Dendritic cell treated with granulocyte-macrophage colony-stimulating factor and Interleukin-4, amounts not matched to agents 40 ng/mL and 50 ng/mL, for 4 days (primary cell): ENCODE data around the gene PSORS1C2.
"Not testable (repeated sequence)": the region's sequence is repeated elsewhere in the genome, so short reads cannot be mapped to it uniquely, and the experiment has no call there.

Experiments
- H3K27ac Mint-ChIP-seq: one replicate; pipeline ENCODE4 v1.8.0; 2022; ENCODE audit warnings: mild to moderate bottlenecking, mixed read lengths
- H3K27me3 Mint-ChIP-seq: one replicate; pipeline ENCODE4 v1.8.0; 2022; ENCODE audit warnings: mild to moderate bottlenecking, mixed read lengths
- H3K36me3 Mint-ChIP-seq: one replicate; pipeline ENCODE4 v1.8.0; 2022; ENCODE audit warnings: low read depth, mixed read lengths
- H3K4me1 Mint-ChIP-seq: one replicate; pipeline ENCODE4 v1.8.0; 2022; ENCODE audit warnings: low read depth, mixed read lengths
- H3K4me3 Mint-ChIP-seq: one replicate; pipeline ENCODE4 v1.8.0; 2022; ENCODE audit warnings: mild to moderate bottlenecking, moderate library complexity, mixed read lengths
- H3K9me3 Mint-ChIP-seq: one replicate; pipeline ENCODE4 v1.8.0; 2022; ENCODE audit warnings: mixed read lengths
- intact Hi-C: fragments of 100-400 bp; cut with micrococcal nuclease; formaldehyde crosslinking; loops from one replicate; pipeline ENCODE4 v1.15.0; 2022

PSORS1C2 gene

DNA sequence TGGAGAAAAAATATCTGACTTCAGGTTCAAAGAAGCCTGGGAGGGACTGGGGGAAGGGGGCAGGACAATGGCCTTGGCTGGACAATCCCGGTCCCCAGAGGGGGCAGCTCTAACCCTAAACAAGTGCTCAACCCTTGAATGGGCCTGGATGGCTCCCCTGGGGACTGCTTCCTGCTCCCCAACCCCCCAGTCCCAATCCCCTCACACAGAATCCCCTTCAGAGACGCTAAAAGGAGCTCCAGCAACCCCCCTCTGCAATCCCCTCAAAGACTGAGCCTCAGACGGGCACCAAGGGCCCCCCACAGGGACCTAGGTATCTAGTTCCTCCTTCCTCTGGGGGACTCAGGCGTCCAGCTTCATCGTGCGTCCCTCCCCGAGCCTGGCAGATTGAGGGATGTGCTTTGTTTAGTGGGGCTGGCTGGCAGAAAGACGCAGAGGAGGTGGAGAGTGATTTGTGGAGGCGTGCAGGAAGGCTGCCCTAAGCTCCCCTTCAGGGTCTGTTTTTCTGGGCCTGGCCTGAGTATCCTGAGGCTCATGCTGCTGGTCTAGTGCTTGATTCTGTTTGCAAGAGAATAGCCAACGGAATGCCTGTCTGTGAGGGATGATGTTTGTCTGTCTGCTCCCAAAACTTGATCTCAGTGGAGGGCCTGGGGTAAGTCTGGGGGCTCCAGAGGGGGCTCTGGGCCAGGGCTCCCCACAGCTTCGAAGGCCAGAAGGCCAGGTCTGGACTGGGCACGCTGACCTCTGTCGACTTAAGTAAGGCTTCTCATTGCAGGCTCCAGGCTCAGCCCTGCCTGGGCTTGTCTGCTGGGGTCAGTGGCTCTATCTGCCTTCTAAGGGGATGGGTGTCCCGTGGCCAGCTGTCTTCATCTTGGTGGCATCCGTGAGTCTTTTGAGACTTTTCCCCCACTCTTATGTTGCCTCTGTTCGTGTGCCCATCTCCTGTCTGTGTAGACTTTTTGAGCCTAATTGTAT, 33.4 kb upstream of the PSORS1C2 start:
- Mint-ChIP-seq H3K27me3 (no peaks in the 10 kb centered on the region), H3K36me3 (peaks cover 15% of the 10 kb centered on the region), H3K4me1 (no peaks in the 10 kb centered on the region), H3K9me3 (no peaks in the 10 kb centered on the region), H3K27ac (no peak overlapping the region), H3K4me3 (no peak overlapping the region)
- intact Hi-C loops, result no loop called here

DNA sequence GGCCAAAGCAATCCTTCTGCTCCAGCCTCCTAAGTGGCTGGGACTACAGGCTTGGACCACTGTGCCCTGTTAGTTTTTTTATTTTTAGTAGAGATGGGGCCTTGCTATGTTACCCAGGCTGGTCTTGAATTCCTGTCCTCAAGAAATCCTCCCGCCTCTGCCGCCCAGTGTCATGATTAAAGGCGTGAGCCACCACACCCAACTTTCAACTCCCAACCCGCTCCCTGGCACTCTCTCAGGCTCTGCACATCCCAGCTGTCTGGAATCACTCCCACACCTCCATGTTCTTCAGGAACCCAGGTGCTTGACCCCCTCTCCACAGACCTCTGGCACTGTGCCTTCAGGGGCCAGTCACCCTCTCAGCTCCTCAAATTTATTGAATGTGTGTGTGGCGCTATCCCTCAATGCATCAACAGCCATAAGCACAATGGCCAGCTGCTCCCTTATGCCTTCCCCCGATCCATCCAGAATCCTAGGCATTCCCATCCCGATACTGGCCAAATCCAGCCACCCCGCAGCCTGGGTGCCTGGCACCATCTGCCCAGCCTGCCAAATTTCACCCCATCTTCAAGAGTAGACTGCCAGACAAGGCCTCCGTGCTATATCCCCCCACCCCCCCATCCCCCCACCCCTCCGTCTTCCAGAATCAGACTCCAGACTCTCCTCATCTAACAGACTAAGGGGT, 32.3 kb upstream of the PSORS1C2 start:
- H3K9me3 Mint-ChIP-seq, result no peaks in the 10 kb centered on the region
- no peaks in the 10 kb centered on the region for H3K4me1 Mint-ChIP-seq
- H3K36me3 Mint-ChIP-seq, result peaks cover 13% of the 10 kb centered on the region
- intact Hi-C loops, result no loop called here
- H3K27ac Mint-ChIP-seq, result no peak overlapping the region
- no peak overlapping the region for H3K4me3 Mint-ChIP-seq
- no peaks in the 10 kb centered on the region for H3K27me3 Mint-ChIP-seq

DNA sequence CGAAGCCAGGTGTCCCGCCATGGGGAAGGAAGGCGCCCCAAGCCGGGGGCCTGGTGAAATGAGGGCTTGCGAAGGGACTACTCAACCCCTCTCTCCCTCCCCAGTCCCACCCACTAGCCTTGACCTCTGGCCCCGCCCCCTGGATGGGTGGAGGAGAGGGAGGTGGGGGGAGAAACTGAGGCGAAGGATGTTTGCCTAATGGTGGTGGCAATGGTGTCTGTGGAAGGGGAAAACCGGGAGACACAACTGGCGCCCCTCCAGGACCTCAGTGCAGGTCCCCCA, 31.7 kb upstream of the PSORS1C2 start, which contains the start of gene POU5F1:
Gene POU5F1, minus strand, starts transcription at position 83 of the 282 bp plus-strand sequence. Its CDS starts 62 bp downstream, at position 21.
- H3K4me3 Mint-ChIP-seq, result no peak within 1 kb of the TSS
- no peak within 1 kb of the TSS for H3K27ac Mint-ChIP-seq
- H3K9me3 Mint-ChIP-seq, result no peaks in the 10 kb centered on the region
- no peaks in the 10 kb centered on the region for H3K27me3 Mint-ChIP-seq
- intact Hi-C loops, result no loop called here
- no peaks in the 10 kb centered on the region for H3K4me1 Mint-ChIP-seq
- peaks cover 7% of the 10 kb centered on the region for H3K36me3 Mint-ChIP-seq

DNA sequence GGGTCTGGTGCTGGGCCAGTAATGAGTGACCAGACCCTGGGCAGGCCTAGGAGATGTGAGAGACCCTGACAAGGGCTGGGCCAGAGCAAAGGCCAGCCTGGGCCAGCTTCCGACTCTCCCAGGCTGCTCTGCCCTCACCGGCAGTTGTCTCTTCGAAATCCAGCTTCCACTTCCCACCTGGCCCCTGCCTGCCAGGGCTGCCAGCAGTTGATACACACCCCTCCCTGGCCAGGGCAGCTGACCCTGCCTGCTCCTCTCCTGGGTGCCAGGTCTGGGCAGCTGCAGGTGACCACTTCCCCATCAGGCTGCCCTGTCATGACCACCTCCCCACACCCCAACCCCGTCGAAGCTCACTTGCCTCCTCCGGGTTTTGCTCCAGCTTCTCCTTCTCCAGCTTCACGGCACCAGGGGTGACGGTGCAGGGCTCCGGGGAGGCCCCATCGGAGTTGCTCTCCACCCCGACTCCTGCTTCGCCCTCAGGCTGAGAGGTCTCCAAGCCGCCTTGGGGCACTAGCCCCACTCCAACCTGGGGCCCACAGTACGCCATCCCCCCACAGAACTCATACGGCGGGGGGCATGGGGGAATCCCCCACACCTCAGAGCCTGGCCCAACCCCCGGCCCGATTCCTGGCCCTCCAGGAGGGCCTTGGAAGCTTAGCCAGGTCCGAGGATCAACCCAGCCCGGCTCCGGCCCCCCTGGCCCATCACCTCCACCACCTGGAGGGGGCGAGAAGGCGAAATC, 31.2 kb upstream of the PSORS1C2 start:
- H3K27me3 Mint-ChIP-seq, H3K4me1 Mint-ChIP-seq, H3K36me3 Mint-ChIP-seq, H3K27ac Mint-ChIP-seq, H3K9me3 Mint-ChIP-seq, H3K4me3 Mint-ChIP-seq, intact Hi-C loops: not testable (repeated sequence)

DNA sequence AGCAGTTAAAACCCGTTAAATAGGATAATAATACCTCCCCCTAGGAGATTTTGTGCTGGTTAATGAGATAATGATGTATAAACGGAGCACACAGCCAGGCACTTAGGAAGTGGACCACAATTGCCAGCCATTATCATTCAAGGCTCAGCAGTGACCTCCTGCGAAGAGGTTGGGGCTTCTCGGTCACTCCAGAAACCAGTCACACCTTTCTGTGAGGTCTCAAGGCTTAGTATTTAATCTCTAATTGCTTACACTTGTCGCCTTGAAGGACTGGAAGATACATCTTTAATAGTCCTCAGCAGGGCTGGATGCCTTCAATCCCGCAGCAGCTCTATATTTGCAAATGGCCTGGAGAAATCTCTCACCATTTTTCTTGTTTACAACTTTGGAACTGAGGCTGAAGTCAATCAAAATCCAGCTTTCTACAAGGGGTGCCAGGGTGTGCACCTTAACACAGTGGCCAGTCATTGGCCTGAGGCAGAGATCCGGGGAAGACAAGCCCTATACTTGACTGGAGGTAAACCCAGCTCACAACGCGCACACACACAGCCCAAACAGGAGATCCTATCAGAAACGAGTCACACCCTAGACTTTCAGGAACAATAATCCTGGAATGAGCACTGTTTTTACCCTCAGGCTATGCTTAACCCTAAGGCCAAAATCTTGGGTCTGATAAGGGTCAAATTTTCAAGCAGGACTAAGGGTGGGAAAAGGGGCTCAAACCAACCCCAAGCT, 30.4 kb upstream of the PSORS1C2 start:
- Mint-ChIP-seq H3K27ac (no peak overlapping the region), H3K4me3 (no peak overlapping the region), H3K36me3 (no peaks in the 10 kb centered on the region), H3K27me3 (no peaks in the 10 kb centered on the region), H3K9me3 (no peaks in the 10 kb centered on the region), H3K4me1 (no peaks in the 10 kb centered on the region)
- intact Hi-C loops, result no loop called here

DNA sequence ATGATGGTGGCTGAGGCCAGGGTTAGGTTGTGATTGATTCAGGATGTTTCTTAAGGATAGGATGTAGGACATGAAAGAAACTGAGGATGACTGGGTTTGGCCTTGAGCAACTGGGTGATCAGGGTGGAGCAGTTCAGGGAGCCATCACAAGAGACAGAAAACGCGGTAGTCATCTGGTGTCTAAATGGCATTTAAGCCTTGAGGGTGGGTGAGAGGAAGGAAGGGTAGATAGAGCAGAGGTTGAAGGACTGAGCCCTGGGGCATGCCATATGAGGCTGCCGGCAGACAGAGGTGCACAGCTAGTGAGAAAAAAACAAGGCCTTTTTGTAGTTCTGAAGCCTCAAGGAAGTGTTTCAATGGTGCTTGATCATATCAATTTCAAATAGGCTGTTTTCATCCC, 29.7 kb upstream of the PSORS1C2 start:
- intact Hi-C loops, result no loop called here
- Mint-ChIP-seq H3K4me1 (no peaks in the 10 kb centered on the region), H3K27ac (no peak overlapping the region), H3K9me3 (no peaks in the 10 kb centered on the region), H3K27me3 (no peaks in the 10 kb centered on the region), H3K36me3 (no peaks in the 10 kb centered on the region), H3K4me3 (no peak overlapping the region)

DNA sequence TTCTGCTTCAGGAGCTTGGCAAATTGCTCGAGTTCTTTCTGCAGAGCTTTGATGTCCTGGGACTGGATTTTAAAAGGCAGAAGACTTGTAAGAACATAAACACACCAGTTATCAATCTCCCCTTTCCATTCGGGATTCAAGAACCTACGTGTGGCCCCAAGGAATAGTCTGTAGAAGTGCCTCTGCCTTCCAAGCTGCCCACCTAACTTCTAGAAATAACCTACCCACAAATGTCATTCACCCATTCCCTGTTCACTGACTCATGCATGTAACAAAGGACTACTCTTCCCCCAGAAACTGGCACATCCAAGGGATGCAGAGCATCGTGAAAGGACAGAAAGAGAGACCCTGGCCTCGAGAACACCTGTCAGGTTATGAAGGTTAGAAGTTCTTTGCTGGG, 27.1 kb upstream of the PSORS1C2 start:
- H3K27ac Mint-ChIP-seq, result no peak overlapping the region
- no peaks in the 10 kb centered on the region for H3K9me3 Mint-ChIP-seq
- H3K4me3 Mint-ChIP-seq, result no peak overlapping the region
- no peaks in the 10 kb centered on the region for H3K36me3 Mint-ChIP-seq
- H3K27me3 Mint-ChIP-seq, result no peaks in the 10 kb centered on the region
- H3K4me1 Mint-ChIP-seq, result no peaks in the 10 kb centered on the region
- intact Hi-C loops, result no loop called here

DNA sequence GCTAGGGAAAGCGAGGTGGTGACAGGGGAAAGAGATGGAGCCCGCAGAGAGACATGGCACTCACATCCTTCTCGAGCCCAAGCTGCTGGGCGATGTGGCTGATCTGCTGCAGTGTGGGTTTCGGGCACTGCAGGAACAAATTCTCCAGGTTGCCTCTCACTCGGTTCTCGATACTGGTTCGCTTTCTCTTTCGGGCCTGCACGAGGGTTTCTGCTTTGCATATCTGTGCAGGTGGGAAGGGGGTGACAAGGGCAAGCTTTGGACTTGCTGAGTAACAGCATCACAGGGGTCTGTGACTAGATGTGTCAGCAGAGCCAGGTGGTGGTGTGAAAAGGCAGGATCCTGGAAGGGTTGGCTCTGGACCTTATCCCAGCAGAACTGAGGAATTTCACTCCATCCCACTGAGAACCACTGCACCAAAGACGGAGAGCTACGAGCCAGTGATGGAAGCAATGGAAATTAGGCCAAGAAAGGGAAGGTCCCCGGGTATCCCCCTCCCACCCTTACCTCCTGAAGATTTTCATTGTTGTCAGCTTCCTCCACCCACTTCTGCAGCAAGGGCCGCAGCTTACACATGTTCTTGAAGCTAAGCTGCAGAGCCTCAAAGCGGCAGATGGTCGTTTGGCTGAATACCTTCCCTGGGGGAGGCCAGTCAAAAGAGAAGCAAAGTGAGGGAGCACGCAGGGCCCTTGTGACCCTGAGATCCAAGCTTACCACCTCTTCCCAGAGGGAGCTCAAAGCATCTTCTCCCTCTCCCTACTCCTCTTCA, 26.4 kb upstream of the PSORS1C2 start:
- intact Hi-C loops, H3K4me1 Mint-ChIP-seq, H3K4me3 Mint-ChIP-seq, H3K27ac Mint-ChIP-seq, H3K27me3 Mint-ChIP-seq, H3K36me3 Mint-ChIP-seq, H3K9me3 Mint-ChIP-seq: not testable (repeated sequence)

DNA sequence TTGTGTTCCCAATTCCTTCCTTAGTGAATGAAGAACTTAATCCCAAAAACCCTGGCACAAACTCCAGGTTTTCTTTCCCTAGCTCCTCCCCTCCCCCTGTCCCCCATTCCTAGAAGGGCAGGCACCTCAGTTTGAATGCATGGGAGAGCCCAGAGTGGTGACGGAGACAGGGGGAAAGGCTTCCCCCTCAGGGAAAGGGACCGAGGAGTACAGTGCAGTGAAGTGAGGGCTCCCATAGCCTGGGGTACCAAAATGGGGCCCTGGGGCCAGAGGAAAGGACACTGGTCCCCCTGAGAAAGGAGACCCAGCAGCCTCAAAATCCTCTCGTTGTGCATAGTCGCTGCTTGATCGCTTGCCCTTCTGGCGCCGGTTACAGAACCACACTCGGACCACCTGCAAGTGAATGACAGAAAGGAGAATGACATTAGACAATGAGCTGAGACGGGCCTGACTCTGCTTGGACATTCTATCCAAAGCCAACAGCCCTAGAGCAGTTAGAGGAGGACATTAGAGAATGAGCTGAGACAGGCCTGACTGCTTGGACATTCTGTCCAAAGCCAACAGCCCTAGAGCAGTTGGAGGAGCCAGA, 25.7 kb upstream of the PSORS1C2 start:
- intact Hi-C loops, H3K27me3 Mint-ChIP-seq, H3K4me1 Mint-ChIP-seq, H3K9me3 Mint-ChIP-seq, H3K36me3 Mint-ChIP-seq, H3K27ac Mint-ChIP-seq, H3K4me3 Mint-ChIP-seq: not testable (repeated sequence)

DNA sequence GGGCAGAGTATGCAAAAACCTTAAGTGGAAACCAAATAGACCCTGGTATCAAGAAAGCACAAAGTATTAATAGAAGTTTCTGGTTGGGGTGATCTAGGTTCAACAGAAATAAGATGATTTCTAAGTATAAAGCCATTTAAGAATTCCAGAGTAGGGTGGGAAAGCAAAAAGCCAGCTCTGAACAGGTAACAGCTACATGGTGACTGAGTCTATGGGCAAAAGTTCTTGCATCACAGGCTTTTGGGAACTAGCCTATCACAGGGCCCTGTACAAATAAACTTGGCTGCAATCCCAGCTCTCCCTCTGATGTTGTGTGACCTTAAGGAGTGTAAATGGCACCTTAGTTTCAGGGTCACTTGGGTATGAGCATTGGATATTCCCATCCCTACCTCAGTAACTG, 25.1 kb upstream of the PSORS1C2 start:
- Mint-ChIP-seq H3K4me1 (peaks cover 8% of the 10 kb centered on the region), H3K27ac (no peak overlapping the region), H3K36me3 (no peaks in the 10 kb centered on the region), H3K4me3 (no peak overlapping the region), H3K27me3 (no peaks in the 10 kb centered on the region), H3K9me3 (no peaks in the 10 kb centered on the region)
- intact Hi-C loops, result no loop called here

DNA sequence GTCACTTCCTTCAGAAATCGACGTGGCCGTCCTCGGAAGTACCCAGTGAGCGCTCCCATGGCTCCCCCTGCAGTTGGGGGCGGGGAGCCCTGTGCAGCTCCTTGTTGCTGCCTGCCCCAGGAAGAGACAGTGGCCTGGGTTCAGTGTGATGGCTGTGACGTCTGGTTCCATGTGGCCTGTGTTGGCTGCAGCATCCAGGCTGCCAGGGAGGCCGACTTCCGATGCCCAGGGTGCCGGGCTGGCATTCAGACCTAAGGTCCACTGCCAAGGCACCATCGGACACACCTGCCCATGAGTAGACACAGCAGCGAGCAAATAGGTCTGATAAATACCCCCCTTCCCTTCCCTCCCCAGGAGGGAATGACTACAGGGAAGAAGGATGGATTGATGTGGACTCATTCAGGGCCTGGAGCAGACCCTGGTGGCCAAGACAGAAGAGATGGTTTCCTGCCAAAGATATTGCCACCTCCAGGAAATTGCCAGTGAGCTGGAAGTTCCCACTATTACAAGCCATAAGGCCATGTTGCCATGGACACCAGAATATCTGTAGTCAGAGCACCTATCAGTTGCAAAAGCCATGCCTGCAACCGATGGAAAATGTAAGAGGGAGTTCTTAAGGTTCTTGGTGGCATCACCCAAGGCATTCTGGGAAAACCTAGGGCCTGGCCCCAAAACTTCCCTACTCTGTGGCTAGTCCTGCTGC, 23.7 kb upstream of the PSORS1C2 start:
- Mint-ChIP-seq H3K4me3 (no peak overlapping the region), H3K27me3 (no peaks in the 10 kb centered on the region), H3K9me3 (no peaks in the 10 kb centered on the region), H3K36me3 (no peaks in the 10 kb centered on the region), H3K27ac (no peak overlapping the region), H3K4me1 (peaks cover 17% of the 10 kb centered on the region)
- intact Hi-C loops, result no loop called here

DNA sequence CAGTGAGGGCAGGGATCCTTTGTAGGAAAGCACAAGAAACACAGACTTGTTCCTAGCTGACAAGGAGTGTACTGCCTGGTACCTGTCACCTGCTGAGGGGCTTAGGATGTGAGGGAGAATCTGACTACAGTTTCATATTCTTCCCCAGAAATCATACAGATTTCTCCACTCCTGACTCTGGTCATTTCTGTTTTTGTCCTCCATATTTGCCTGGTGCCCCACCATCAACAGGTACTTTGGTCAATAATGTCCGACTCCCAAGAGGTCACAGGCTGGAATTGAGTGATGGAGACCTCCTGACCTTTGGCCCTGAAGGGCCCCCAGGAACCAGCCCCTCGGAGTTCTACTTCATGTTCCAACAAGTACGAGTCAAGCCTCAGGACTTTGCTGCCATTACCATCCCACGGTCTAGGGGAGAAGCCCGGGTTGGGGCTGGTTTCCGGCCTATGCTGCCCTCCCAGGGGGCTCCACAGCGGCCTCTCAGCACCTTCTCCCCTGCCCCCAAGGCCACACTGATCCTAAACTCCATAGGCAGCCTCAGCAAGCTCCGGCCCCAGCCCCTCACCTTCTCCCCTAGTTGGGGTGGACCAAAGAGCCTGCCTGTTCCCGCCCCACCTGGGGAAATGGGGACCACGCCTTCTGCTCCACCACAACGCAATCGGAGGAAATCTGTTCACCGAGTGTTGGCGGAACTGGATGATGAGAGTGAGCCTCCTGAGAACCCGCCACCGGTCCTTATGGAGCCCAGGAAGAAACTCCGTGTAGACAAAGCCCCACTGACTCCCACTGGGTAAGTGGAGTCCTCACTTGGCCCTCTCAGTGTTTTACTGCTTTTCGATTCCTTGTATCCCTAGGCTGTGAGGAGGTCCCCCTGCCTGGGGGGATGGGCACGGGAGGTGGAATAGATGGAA, 22.6 kb upstream of the PSORS1C2 start:
- Mint-ChIP-seq H3K27ac (no peak overlapping the region), H3K4me3 (no peak overlapping the region)

More for the DNA sequence above, 22.6 kb upstream of the PSORS1C2 start:
- Mint-ChIP-seq H3K9me3 (no peaks in the 10 kb centered on the region), H3K36me3 (no peaks in the 10 kb centered on the region), H3K4me1 (peaks cover 26% of the 10 kb centered on the region), H3K27me3 (no peaks in the 10 kb centered on the region)
- intact Hi-C loops, result no loop called here
